Gastroesophageal sphincter (tissue), 3 donors: Measurements from ENCODE around the gene FAU.

Source experiments
- CTCF ChIP-seq, 4 experiments: fragments of 200-600 bp in 2 of 4; fragments of 450-650 bp in 2 of 4; sonication (generic) in 1 of 4; IDR thresholded peaks; one replicate each; pipeline ENCODE4 v1.5.1; 2017 to 2019; ENCODE audit warnings: antibody characterized with exemption in 4 of 4, mild to moderate bottlenecking in 2 of 4, moderate library complexity in 2 of 4
- POLR2AphosphoS5 ChIP-seq: sonication (generic); formaldehyde crosslinking; IDR thresholded peaks from one replicate; pipeline ENCODE4 v1.6.1; 2017; ENCODE audit warnings: antibody characterized with exemption

- TF ChIP-seq POLR2AphosphoS5 (no peak), CTCF (IDR thresholded peaks at IDR 0.05) (no peak)
Observed at GRCh38 chr11:65084598-65085375, 37.1 kb downstream of the FAU start.
